K562 (cell line): Measurements from ENCODE around the gene TLE3. TPM values are rescaled to one million over a fixed set of nuclear protein-coding genes. Genes with fewer than 3 reads are reported as not detected.

Experiments
- ATAC-seq: fragments of 200-7000 bp; cut with Tn5 transposase; 3 replicates; pipeline ENCODE4 v1.9.1; 2020; ENCODE audit warnings: moderate library complexity
- BruUV-seq: library from RNA; stranded (reverse); fragments of 400-500 nt; replicated peaks from 2 replicates; lab custom pipeline; 2021; lab: Mats Ljungman, UMichigan
- CTCF ChIA-PET: fragments of 300-600 bp; formaldehyde crosslinking; extraction: SDS; loops from one replicate; lab custom pipeline; 2021; ENCODE audit warnings: low intra/inter-chr PET ratio; lab: Yijun Ruan, JAX
- POLR2A ChIA-PET: fragments of 300-600, 350-650 bp; sonication (Branson Sonifier 250); formaldehyde crosslinking; extraction: SDS; loops from one replicate; lab custom pipeline; 2021; ENCODE audit warnings: antibody characterized with exemption, inconsistent platforms; lab: Yijun Ruan, JAX
- DNase-seq, 4 experiments: peaks; one replicate each; pipeline versions ENCODE4 v3.0.0 to v3.0.0-alpha.2; 2011 to 2018; ENCODE audit warnings: low spot score in 3 of 4, mixed read lengths in 3 of 4; ENCODE audit errors: extremely low read depth in 1 of 4
- FAIRE-seq: peaks from 2 replicates; lab custom pipeline; 2011; peaks lifted over from hg19 to GRCh38; lab: Jason Lieb, UNC
- H2AFZ ChIP-seq: 2 replicates; pipeline ENCODE4 v1.6.0; 2011; ENCODE audit warnings: low read depth, low read length, control low read depth, inconsistent platforms
- H3K27ac ChIP-seq: fragments of 200-600 bp; 3 replicates; pipeline ENCODE4 v1.8.0; 2011; ENCODE audit warnings: low read depth, mild to moderate bottlenecking, control low read depth, inconsistent platforms, low read length, moderate library complexity, mixed read lengths; ENCODE audit errors: extremely low read depth
- H3K27me3 ChIP-seq, 2 experiments: fragments of 300-600 bp in 1 of 2; 2 replicates in 1 of 2; 3 replicates in 1 of 2; pipeline versions ENCODE4 v1.6.0 to v1.8.0; 2011; ENCODE audit warnings: inconsistent platforms in 2 of 2, low read length in 2 of 2, mild to moderate bottlenecking in 1 of 2, mixed read lengths in 1 of 2, moderate library complexity in 1 of 2; ENCODE audit not compliant: control insufficient read depth in 2 of 2, insufficient read depth in 2 of 2
- H3K36me3 ChIP-seq: fragments of 300-600 bp; 3 replicates; pipeline ENCODE4 v1.8.0; 2011; ENCODE audit warnings: mild to moderate bottlenecking, low read length, inconsistent platforms; ENCODE audit not compliant: control insufficient read depth, insufficient read depth
- H3K4me1 ChIP-seq, 2 experiments: fragments of 200-600 bp in 1 of 2; replicated peaks in 1 of 2; 2 replicates in 1 of 2; 3 replicates in 1 of 2; pipeline versions ENCODE4 v1.5.1 to v1.8.0; 2011; ENCODE audit warnings: inconsistent platforms in 2 of 2, low read length in 2 of 2, mild to moderate bottlenecking in 1 of 2, mixed read lengths in 1 of 2, moderate library complexity in 1 of 2; ENCODE audit not compliant: control insufficient read depth in 2 of 2, insufficient read depth in 2 of 2
- H3K4me2 ChIP-seq: 2 replicates; pipeline ENCODE4 v1.6.1; 2011; ENCODE audit warnings: low read length, control low read depth, inconsistent platforms, mixed read lengths; ENCODE audit not compliant: insufficient read depth
- H3K4me3 ChIP-seq: fragments of 200-600 bp; sonication (generic), shearing (Covaris generic); 2 replicates; pipeline ENCODE4 v1.5.1; 2016; ENCODE audit warnings: control low read depth, inconsistent platforms
- H3K79me2 ChIP-seq: fragments of 200-600 bp; 3 replicates; pipeline ENCODE4 v1.8.0; 2011; ENCODE audit warnings: low read length, inconsistent platforms; ENCODE audit not compliant: control insufficient read depth, insufficient read depth
- H3K9ac ChIP-seq, 2 experiments: 2 replicates each; pipeline versions ENCODE4 v1.6.0 to v1.6.1; 2011; ENCODE audit warnings: low read depth in 2 of 2, low read length in 2 of 2, control low read depth in 1 of 2, inconsistent platforms in 1 of 2, mild to moderate bottlenecking in 1 of 2, mixed read lengths in 1 of 2; ENCODE audit not compliant: insufficient read depth in 1 of 2
- H3K9me1 ChIP-seq: one replicate; pipeline ENCODE4 v1.6.0; 2011; ENCODE audit warnings: inconsistent platforms, mild to moderate bottlenecking, low read length, moderate library complexity; ENCODE audit not compliant: control insufficient read depth, insufficient read depth
- H3K9me3 ChIP-seq: replicated peaks from 2 replicates; pipeline ENCODE4 v1.5.1; 2011; ENCODE audit warnings: low read depth, low read length, inconsistent platforms; ENCODE audit not compliant: control insufficient read depth, insufficient read depth
- H4K20me1 ChIP-seq: replicated peaks from 2 replicates; pipeline ENCODE4 v1.6.1; 2011; ENCODE audit warnings: low read length, inconsistent platforms, mixed read lengths; ENCODE audit not compliant: control insufficient read depth, insufficient read depth
- CHCHD3 ChIP-seq: fragments of 250-450 bp; sonication (Bioruptor Pico); IDR thresholded peaks from 2 replicates; pipeline ENCODE4 v2.1.2; 2022; ENCODE audit warnings: mild to moderate bottlenecking
- FOXA1 ChIP-seq: fragments of 450-650 bp; IDR thresholded peaks from 2 replicates; pipeline ENCODE4 v1.6.1; 2016; ENCODE audit warnings: mild to moderate bottlenecking, borderline replicate concordance
- FOXJ2 ChIP-seq: fragments of 200-800 bp; sonication (Bioruptor generic); IDR thresholded peaks from 2 replicates; pipeline ENCODE4 v1.6.1; 2016; ENCODE audit warnings: missing genetic modification characterization, missing compliant biosample characterization
- KLF1 ChIP-seq: fragments of 450-650 bp; IDR thresholded peaks from 2 replicates; pipeline ENCODE4 v1.6.1; 2016; ENCODE audit warnings: missing genetic modification characterization, missing compliant biosample characterization
- ZC3H11A ChIP-seq: IDR thresholded peaks from 2 replicates; pipeline ENCODE4 v1.6.1; 2012; ENCODE audit warnings: low read depth, low read length, improper control_type of control experiment
- WGBS: fragments of 100-300 bp; shearing (Covaris generic); methylation state at CpG from one replicate; pipeline ENCODE4 v1.1.6; 2016; ENCODE audit warnings: low coverage, mixed read lengths; ENCODE audit not compliant: insufficient coverage; ENCODE audit errors: missing lambda C conversion rate; 5-methylcytosine and 5-hydroxymethylcytosine counted together
- in situ Hi-C: fragments of 300-500 bp; cut with MboI; formaldehyde crosslinking; loops from 4 replicates; pipeline ENCODE4 v1.15.0; 2018; ENCODE audit warnings: inconsistent platforms, mixed read lengths
- intact Hi-C: fragments of 100-400 bp; cut with micrococcal nuclease; formaldehyde crosslinking; loops from 2 replicates; pipeline ENCODE4 v1.14.2; 2022
- polyA plus RNA-seq, 8 experiments: library from polyadenylated mRNA; depleted of rRNA in 4 of 8; stranded (reverse) in 5 of 8; unstranded in 3 of 8; fragments of >200 nt; fragmentation: Nextera tagmentation in 2 of 8; fragmentation: Illumina TruSeq in 1 of 8; extraction: Ambion mirVana in 2 of 8; extraction: Trizol in 1 of 8; gene quantifications; 2 replicates each; pipeline versions ENCODE4 v1.2.1 to v1.2.3, GENCODE V29; 2011 to 2014; ENCODE audit warnings: inconsistent platforms in 1 of 8, missing spikeins in 1 of 8
- total RNA-seq, 7 experiments: library from RNA; depleted of rRNA in 6 of 7; stranded (reverse); fragments of >200 nt in 6 of 7; fragmentation: Illumina TruSeq in 2 of 7; extraction: Trizol in 2 of 7; gene quantifications; 2 replicates each; pipeline versions ENCODE4 v1.2.1 to v1.2.3, GENCODE V29; 2011 to 2021; ENCODE audit warnings: low replicate concordance in 1 of 7
- TF ChIP-seq, protein P1 (sequence below), 2 experiments: fragments of 450-650 bp in 1 of 2; IDR thresholded peaks; 2 replicates each; pipeline ENCODE4 v1.6.1; 2011 to 2017; ENCODE audit warnings: low read depth in 2 of 2, antibody characterized with exemption in 1 of 2, borderline replicate concordance in 1 of 2, low read length in 1 of 2, mild to moderate bottlenecking in 1 of 2, mixed read lengths in 1 of 2; ENCODE audit not compliant: control insufficient read depth in 1 of 2
- TF ChIP-seq, protein P2 (sequence below), 2 experiments: fragments of 450-650 bp; IDR thresholded peaks; 2 replicates each; pipeline ENCODE4 v1.6.1; 2016; ENCODE audit warnings: mild to moderate bottlenecking in 2 of 2, borderline replicate concordance in 1 of 2, low read depth in 1 of 2, moderate library complexity in 1 of 2

TLE3 gene
- total and polyA plus RNA-seq, 9 of the 15 experiments (the other 6 are each of a cell fraction or from before 2014, with no cell fraction given) = 1.5 to 84.2 (median 14.1) TPM

DNA sequence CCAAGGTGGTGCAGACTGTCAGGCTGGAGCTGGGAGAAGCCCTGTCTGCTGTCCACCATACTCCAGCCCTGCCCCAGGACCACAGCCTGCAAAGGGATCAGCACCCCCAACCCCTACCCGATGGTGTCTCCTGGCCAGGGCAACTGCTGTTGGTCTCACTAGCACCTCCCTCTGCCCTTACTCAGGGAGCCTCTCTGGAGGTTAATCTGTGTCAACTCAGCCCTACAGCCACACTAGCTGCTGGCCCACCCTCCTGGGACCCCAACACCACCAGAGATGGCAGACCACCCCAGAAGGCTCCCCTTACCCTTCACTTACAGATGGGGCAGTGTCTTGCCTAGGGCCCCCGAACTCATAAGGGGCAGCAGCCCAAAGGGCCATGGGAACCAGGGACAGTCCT, 65.2 kb downstream of the TLE3 start:
- H4K20me1 ChIP-seq = peaks cover 10% of the 10 kb centered on the region; the same call in 1 of the 2 replicates
- H3K27me3 ChIP-seq = peaks cover 18 to 62% of the 10 kb centered on the region in 2 experiments; a peak in 4 of 5 replicates
- H2AFZ ChIP-seq = no peak overlapping the region
- H3K9me3 ChIP-seq = no peaks in the 10 kb centered on the region
- no peak for FAIRE-seq
- TF ChIP-seq, protein P1, sequence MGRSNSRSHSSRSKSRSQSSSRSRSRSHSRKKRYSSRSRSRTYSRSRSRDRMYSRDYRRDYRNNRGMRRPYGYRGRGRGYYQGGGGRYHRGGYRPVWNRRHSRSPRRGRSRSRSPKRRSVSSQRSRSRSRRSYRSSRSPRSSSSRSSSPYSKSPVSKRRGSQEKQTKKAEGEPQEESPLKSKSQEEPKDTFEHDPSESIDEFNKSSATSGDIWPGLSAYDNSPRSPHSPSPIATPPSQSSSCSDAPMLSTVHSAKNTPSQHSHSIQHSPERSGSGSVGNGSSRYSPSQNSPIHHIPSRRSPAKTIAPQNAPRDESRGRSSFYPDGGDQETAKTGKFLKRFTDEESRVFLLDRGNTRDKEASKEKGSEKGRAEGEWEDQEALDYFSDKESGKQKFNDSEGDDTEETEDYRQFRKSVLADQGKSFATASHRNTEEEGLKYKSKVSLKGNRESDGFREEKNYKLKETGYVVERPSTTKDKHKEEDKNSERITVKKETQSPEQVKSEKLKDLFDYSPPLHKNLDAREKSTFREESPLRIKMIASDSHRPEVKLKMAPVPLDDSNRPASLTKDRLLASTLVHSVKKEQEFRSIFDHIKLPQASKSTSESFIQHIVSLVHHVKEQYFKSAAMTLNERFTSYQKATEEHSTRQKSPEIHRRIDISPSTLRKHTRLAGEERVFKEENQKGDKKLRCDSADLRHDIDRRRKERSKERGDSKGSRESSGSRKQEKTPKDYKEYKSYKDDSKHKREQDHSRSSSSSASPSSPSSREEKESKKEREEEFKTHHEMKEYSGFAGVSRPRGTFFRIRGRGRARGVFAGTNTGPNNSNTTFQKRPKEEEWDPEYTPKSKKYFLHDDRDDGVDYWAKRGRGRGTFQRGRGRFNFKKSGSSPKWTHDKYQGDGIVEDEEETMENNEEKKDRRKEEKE (IDR thresholded peaks at IDR 0.05; ENCODE audit: borderline replicate concordance in 1 of 2, control insufficient read depth in 1 of 2, low read depth in 2 of 2, low read length in 1 of 2) = no peak
- TF ChIP-seq KLF1 (no peak), CHCHD3 (no peak), ZC3H11A (no peak), FOXA1 (no peak), FOXJ2 (tag) (no peak)
- TF ChIP-seq, protein P2, sequence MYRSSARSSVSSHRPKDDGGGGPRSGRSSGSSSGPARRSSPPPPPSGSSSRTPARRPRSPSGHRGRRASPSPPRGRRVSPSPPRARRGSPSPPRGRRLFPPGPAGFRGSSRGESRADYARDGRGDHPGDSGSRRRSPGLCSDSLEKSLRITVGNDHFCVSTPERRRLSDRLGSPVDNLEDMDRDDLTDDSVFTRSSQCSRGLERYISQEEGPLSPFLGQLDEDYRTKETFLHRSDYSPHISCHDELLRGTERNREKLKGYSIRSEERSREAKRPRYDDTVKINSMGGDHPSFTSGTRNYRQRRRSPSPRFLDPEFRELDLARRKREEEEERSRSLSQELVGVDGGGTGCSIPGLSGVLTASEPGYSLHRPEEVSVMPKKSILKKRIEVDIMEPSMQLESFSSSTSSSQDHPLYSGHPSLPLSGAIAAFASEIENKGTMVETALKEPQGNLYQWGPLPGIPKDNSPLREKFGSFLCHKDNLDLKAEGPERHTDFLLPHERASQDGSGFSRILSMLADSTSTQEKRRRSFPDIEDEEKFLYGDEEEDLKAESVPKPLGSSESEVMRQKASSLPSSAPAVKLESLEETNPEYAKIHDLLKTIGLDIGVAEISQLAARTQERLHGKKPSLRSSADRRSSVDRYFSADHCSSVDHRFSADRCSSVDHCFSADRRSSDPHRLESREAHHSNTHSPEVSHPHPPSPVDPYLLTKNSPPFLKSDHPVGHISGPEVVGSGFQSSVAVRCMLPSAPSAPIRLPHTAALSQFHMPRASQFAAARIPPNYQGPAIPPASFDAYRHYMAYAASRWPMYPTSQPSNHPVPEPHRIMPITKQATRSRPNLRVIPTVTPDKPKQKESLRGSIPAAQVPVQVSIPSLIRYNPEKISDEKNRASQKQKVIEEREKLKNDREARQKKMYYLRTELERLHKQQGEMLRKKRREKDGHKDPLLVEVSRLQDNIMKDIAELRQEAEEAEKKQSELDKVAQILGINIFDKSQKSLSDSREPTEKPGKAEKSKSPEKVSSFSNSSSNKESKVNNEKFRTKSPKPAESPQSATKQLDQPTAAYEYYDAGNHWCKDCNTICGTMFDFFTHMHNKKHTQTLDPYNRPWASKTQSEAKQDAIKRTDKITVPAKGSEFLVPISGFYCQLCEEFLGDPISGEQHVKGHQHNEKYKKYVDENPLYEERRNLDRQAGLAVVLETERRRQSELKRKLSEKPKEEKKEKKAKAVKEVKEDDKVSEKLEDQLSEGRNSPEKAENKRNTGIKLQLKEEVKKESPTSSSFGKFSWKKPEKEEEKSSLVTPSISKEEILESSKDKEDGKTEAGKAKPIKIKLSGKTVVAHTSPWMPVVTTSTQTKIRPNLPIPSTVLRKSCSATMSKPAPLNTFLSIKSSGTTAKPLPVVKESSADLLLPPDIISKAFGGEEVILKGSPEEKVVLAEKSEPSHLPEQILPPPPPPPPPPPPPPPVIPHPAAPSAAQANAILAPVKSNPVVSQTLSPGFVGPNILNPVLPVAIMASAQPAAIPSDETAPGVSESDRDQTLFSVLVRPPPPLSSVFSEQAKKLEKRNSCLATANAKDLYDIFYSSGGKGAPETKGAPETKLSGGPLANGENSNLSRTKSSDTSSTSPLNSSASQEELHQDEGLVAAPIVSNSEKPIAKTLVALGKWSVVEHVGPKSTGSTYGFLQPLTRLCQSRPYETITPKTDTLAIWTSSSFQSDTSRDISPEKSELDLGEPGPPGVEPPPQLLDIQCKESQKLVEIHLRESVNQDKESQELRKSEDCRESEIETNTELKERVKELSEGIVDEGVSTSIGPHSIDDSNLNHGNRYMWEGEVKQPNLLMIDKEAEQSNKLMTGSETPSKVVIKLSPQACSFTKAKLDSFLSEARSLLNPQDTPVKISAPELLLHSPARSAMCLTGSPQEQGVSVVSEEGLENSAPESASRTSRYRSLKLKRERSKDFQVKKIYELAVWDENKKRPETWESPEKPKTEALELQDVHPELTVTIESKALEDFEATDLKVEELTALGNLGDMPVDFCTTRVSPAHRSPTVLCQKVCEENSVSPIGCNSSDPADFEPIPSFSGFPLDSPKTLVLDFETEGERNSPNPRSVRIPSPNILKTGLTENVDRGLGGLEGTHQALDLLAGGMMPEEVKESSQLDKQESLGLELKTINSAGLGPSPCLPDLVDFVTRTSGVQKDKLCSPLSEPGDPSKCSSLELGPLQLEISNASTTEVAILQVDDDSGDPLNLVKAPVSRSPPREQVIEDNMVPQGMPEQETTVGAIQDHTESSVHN (IDR thresholded peaks at IDR 0.05; ENCODE audit: borderline replicate concordance in 1 of 2, low read depth in 1 of 2) = no peak
- no peak overlapping the region for H3K9ac ChIP-seq
- WGBS = 4% methylated on average over 2 of the region's 2 CpGs
- in situ Hi-C loops (no loop called here), intact Hi-C loops (no loop called here)
- H3K4me2 ChIP-seq = no peak overlapping the region
- no peaks in the 10 kb centered on the region for H3K9me1 ChIP-seq
- no peak for ATAC-seq
- CTCF ChIA-PET = no interaction called here
- no peaks in the 10 kb centered on the region for H3K79me2 ChIP-seq
- POLR2A ChIA-PET = no interaction called here
- peaks cover 0 to 7% of the 10 kb centered on the region in 2 experiments; a peak in 1 of 5 replicates for H3K4me1 ChIP-seq
- no peak for DNase-seq
- BruUV-seq = no TSS peak
- no peak overlapping the region for H3K27ac ChIP-seq
- H3K36me3 ChIP-seq = no peaks in the 10 kb centered on the region
- no peak overlapping the region for H3K4me3 ChIP-seq
